ENCODE data around the gene SPHK2.

Gene SPHK2

DNA sequence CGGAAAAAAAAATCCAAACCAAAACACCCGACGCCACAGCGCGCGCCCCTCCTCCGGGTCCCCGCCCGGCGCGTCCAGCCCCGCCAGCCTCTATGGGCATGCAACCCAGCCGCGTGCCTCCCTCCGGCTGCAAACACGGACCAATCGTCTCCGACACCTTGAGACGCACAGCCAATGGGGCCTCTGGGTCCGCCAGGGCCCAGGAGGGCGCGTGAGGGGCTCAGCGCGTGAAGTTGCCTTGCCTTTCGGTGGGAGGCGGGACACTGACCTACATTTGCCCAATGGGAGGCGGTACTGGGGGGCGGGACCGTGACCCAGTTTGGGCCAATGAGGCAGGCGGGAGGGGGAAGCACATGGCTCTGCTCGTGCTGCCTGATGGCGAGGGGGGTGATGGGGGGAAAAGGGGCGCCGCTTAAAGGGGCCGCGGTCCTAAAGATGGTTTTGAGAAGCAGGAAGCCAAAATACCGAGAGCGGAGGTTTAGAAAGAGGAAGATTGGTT lies 18.2 kb downstream of the SPHK2 start:
- H3K36me3 ChIP-seq (ENCODE audit: control insufficient read depth, low read length), result peaks cover 15% of the 10 kb centered on the region
- TF ChIP-seq EZH2phosphoT487 (IDR thresholded peaks at IDR 0.05; ENCODE audit: borderline replicate concordance, low read length) (no peak), CTCF (IDR thresholded peaks at IDR 0.05; ENCODE audit: low read depth, low read length, poor library complexity, severe bottlenecking) (no peak)
- H3K79me2 ChIP-seq (ENCODE audit: control insufficient read depth, low read length), result peaks cover 27% of the 10 kb centered on the region

DNA sequence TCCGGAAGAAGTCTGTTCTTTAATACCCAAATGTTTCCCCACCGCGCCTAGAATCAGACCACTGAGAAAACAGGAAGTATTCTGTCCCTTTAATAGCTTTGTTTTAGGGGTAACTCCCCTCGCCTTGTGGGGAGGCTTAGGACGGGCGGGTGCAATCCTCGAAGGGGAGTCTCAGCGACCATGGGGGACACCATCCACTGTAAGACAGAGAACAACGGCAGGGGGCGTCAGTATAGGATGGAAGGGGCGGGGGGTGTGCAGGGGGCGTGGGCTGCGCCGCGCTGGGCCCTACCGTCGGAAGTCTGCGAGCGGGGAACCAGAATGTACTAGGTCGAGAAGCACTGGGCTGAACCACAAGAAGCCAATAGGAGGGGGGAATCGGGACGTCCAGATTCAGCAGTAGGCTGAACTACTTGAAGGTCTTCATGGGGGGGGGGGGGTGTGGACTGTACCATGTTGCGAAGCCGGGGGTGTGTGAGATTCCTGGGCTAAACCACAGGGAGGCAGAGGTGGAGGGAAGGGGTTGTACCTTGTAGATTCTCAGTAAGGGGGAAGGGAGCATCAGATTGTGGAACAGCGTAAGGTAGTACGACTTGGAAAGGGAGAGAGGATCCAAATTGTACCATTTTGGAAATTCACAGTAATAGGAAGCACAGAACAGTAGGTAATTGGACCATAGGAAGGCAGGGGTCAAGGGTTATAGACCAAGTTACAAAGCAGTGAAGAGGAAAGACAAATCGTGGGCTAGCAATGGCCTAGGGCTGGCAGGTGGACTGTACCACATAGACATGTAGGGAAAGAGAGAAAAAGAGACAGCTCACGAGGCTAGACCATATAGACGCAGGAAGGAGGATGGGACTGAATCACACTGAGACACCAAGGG lies 18.9 kb downstream of the SPHK2 start:
- TF ChIP-seq EZH2phosphoT487 (IDR thresholded peaks at IDR 0.05; ENCODE audit: borderline replicate concordance, low read length) (no peak), CTCF (IDR thresholded peaks at IDR 0.05; ENCODE audit: low read depth, low read length, poor library complexity, severe bottlenecking) (peak; percentile 34)
- no peaks in the 10 kb centered on the region for H3K9me3 ChIP-seq (ENCODE audit: control insufficient read depth, insufficient read depth, low read length)
- no peaks in the 10 kb centered on the region for H3K9me2 ChIP-seq (replicated peaks; ENCODE audit: control insufficient read depth, low read length)
- H3K27ac ChIP-seq (ENCODE audit: low read depth, low read length), result peak overlapping the region; percentile 96
- H4K20me1 ChIP-seq (ENCODE audit: control insufficient read depth, insufficient read depth, low read depth, low read length), result no peaks in the 10 kb centered on the region
- peaks cover 27% of the 10 kb centered on the region for H3K79me2 ChIP-seq (ENCODE audit: control insufficient read depth, low read length)
- H3F3A ChIP-seq (ENCODE audit: control insufficient read depth, insufficient read depth), result peaks cover 18% of the 10 kb centered on the region
- peak overlapping the region; percentile 78 for H3K4me3 ChIP-seq (ENCODE audit: low read length)
- H3K36me3 ChIP-seq (ENCODE audit: control insufficient read depth, low read length), result peaks cover 8% of the 10 kb centered on the region; the same call in 1 of the 2 replicates
- peak overlapping the region; percentile 92 for H3K4me2 ChIP-seq (ENCODE audit: low read length)
- H3K27me3 ChIP-seq (ENCODE audit: control insufficient read depth, low read length), result no peaks in the 10 kb centered on the region
- H3K4me1 ChIP-seq (ENCODE audit: control insufficient read depth, low read length), result peaks cover 51% of the 10 kb centered on the region

More for the DNA sequence above, 18.2 kb downstream of the SPHK2 start:
- Histone ChIP-seq H3K4me2 (ENCODE audit: low read length) (peak overlapping the region; percentile 93), H3K9me2 (replicated peaks; ENCODE audit: control insufficient read depth, low read length) (no peaks in the 10 kb centered on the region), H3K4me1 (ENCODE audit: control insufficient read depth, low read length) (peaks cover 58% of the 10 kb centered on the region), H3F3A (ENCODE audit: control insufficient read depth, insufficient read depth) (peaks cover 22% of the 10 kb centered on the region), H3K27ac (ENCODE audit: low read depth, low read length) (peak overlapping the region; percentile 96), H4K20me1 (ENCODE audit: control insufficient read depth, insufficient read depth, low read depth, low read length) (no peaks in the 10 kb centered on the region), H3K9me3 (ENCODE audit: control insufficient read depth, insufficient read depth, low read length) (no peaks in the 10 kb centered on the region), H3K4me3 (ENCODE audit: low read length) (peak overlapping the region; percentile 87), H3K27me3 (ENCODE audit: control insufficient read depth, low read length) (no peaks in the 10 kb centered on the region)

- Histone ChIP-seq H3K4me2 (ENCODE audit: low read length) (peak overlapping the region; percentile 92), H3F3A (ENCODE audit: control insufficient read depth, insufficient read depth) (peaks cover 18% of the 10 kb centered on the region), H3K9me2 (replicated peaks; ENCODE audit: control insufficient read depth, low read length) (no peaks in the 10 kb centered on the region), H3K27me3 (ENCODE audit: control insufficient read depth, low read length) (no peaks in the 10 kb centered on the region), H3K4me1 (ENCODE audit: control insufficient read depth, low read length) (peaks cover 44% of the 10 kb centered on the region), H3K36me3 (ENCODE audit: control insufficient read depth, low read length) (0 out of 2 replicates have a peak, but pooled peaks cover 4% of the 10 kb centered on the region), H3K79me2 (ENCODE audit: control insufficient read depth, low read length) (peaks cover 20% of the 10 kb centered on the region), H3K9me3 (ENCODE audit: control insufficient read depth, insufficient read depth, low read length) (no peaks in the 10 kb centered on the region), H4K20me1 (ENCODE audit: control insufficient read depth, insufficient read depth, low read depth, low read length) (no peaks in the 10 kb centered on the region), H3K27ac (ENCODE audit: low read depth, low read length) (peak overlapping the region; percentile 96), H3K4me3 (ENCODE audit: low read length) (peak overlapping the region; percentile 78)
- TF ChIP-seq CTCF (IDR thresholded peaks at IDR 0.05; ENCODE audit: low read depth, low read length, poor library complexity, severe bottlenecking) (no peak), EZH2phosphoT487 (IDR thresholded peaks at IDR 0.05; ENCODE audit: borderline replicate concordance, low read length) (no peak)
Measured at GRCh38 chr19:48638831-48639381, 19.6 kb downstream of the SPHK2 start.

All from DOHH2 (cell line).